GM18502 (cell line): ENCODE results near the gene ABCA13.

Experiments used
- ATAC-seq: cut with Tn5 transposase; IDR thresholded peaks from one replicate; pipeline ENCODE4 v1.9.1; 2021; ENCODE audit warnings: mild to moderate bottlenecking; ENCODE audit not compliant: unreplicated experiment, poor library complexity

The ABCA13 gene

DNA sequence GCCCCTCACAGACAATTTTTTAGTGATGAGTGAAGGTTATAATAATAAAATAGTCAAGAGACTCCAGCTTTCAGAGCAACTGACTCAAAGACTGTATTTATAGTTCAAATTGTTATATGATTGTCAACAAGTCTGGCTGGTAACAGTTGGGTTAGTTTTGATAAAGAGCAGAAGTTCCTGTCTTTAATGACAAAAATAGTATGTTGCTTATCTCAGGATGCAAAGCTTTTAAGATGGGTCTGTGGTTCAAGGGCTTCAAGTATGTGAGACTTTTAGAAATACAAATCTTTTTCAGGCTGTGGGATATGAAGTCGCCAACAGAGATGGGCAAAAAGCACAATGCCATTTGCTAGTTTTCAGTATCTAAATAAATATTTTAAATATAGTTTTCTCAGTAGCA is 118.4 kb downstream of the ABCA13 start:
- ATAC-seq = no peak

- no peak for ATAC-seq
Observed at GRCh38 chr7:48292949-48293348, 121.7 kb downstream of the ABCA13 start.

DNA sequence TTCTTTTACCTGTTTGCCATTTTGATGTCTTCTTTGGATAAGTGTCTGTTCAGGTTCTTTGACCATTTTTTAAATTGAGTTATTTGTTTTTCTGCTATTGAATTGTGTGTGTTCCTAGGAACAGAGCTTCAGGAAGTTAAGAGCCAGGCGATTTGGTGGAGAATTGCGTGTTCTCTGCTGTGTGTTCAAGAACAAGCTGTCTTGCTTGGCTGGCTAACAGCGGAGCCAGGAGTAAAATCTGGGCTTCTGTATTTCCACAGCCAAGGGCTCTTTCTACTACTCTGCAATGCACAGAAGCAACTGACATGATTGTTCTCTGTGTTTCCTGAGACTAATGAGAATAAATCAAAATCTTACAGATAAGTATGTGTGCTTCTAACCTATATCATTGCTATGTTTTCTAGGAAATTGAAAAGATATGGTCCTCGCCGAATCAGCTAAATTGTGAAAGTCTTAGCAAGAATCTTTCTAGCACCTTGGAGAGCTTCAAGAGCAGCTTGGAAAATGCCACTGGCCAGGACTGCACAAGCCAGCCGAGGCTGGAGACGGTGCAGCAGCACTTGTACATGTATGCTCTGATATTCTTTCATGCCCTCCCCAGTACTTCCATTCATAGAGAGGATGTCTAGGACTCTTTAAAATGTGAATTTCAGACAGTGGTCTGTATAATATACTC is 124.2 kb downstream of the ABCA13 start:
- ATAC-seq = no peak

DNA sequence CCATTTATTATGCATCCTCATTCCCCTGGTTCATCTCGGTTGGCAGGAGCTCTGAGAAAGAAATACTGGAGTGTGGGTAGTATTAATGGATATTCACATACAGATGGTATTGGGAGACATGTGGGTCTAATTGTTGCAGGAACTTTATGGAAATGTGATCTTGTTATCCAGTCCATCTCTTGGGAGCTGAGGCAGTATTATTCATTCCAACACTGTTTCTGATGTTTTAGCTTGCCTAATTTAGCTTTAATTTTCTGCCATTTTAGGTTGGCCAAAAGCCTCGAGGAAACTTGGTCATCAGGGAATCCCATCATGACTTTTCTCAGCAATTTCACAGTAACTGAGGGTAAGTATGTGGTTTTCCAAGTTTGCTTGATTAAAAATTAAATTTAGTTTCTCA is 125.7 kb downstream of the ABCA13 start:
- ATAC-seq = no peak

DNA sequence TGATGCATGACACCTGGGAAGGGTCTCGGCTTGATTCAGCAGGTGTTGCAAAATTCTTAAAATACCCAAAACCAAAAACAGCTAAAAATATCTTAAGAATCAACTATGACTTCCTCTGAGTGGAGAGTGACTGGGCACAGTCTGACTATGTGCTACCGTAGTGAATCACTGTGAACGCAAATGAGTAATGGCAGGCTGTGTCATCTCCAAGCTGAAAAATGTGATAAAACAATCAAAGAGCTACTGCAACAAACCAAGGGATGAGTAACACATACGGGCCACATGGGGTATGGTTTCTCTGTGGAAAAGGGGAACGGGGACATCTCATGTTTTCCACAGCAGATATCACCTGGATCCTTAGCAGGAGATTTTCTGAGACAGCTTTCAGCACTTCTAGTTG is 127.5 kb downstream of the ABCA13 start:
- peak; percentile 90 for ATAC-seq

- ATAC-seq = peak; percentile 86
Observed at GRCh38 chr7:48299580-48300169, 128.4 kb downstream of the ABCA13 start.

- ATAC-seq = no peak
Observed at GRCh38 chr7:48300301-48300700, 129.0 kb downstream of the ABCA13 start.

- no peak for ATAC-seq
Observed at GRCh38 chr7:48301201-48301600, 129.9 kb downstream of the ABCA13 start.

DNA sequence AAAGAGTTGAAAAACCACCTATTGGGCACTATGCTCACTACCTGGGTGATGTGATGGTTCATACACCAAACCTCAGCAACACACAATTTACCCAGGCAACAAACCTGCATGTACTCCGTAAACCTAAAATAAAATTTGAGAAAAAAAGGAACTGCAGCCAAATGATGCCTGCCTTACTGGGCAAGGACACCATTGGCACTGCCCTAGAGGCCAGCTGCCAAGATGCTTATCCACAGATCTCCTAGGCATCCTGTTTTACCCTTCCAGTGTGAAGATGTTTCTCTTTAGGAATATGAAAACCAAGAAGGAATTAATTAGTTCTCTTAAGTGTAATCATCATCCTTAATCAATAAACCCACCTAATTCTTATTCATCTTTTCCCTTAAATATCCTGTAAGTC is 133.4 kb downstream of the ABCA13 start:
- no peak for ATAC-seq

DNA sequence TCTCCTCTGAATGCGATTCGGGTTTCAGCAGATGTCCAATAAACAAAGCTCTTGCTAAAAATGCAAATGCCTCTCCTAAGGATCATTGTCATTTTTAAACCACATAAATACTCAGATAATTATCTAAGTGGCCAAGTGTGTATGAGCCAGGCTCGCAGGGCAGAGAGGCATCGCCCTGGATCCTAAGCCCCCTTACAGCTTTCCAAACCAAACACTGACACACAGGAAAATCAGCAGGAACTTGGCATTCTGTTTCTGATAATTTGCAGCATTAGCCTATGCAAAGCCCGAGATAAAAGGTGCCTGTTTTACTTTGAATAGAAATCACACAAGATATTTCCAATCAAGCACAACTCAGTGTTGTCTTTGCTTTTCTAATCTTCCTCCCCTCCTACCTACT is 134.4 kb downstream of the ABCA13 start:
- ATAC-seq = no peak

- no peak for ATAC-seq
Observed at GRCh38 chr7:48307041-48307714, 135.9 kb downstream of the ABCA13 start.

DNA sequence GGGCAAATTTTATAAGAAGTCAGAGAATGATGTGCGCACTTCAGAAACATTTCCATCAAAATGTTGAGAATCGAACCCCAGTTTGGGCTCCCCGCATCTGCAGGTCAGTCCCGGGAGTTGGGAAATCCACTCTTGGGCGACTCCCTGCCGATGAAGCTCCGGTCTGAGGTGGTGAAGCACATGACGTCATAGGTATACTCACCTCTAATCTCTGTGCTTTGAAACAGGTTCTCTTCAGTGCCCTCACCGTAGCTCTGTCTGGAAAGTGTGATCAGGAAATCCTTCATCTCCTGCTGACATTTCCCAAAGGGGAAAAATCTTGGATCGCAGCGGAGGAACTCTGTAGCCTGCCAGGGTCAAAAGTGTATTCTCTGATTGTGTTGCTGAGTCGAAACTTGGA is 138.5 kb downstream of the ABCA13 start:
- no peak for ATAC-seq

DNA sequence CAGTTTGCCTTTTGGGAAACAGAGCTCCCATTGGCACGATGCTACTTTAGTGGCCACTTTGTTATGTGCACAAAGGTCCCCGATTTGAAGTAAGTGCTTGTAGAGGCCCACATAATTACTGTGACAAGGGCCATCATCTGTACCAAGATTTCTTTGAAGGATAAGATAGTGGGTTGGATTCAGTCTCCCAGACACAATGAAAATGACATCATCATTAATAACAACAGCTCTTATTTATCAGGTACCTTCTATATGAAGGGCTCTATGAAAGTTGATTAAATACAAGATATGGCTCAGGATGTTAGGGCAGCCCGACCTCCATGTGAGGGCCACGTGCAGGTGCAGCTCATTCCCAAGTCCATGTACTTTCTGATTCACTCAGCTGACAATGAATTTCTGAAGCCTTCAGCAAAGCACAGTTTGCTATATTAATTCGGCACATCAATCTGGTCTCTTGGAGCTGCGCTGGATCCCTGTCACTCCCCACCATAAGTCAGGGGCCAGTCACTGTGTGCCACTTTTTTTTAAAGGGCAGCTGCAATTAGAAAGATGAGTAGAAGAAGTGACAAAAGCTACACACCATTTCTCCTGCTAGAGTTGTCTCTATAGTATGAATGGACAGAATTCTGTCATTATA is 140.3 kb downstream of the ABCA13 start:
- no peak for ATAC-seq

DNA sequence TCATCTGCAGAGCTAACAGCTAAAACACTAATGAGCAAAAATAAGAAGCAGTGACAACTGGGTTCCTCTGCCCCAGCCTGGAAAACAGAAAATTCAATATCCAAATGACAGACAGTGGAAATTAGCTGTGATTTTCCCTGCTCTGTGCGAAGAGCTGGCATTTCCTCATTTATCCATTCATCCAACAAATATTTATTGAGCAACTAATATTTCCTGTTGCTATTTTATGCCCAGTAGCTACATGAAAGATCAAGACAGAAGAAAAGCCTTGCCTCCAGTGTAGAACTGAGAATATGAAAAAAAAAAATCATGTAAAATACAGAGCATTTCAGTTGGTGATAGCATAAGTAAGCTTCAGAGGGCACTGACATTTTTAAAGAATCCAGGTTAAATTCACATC is 140.9 kb downstream of the ABCA13 start:
- ATAC-seq = no peak

- ATAC-seq = no peak
Observed at GRCh38 chr7:48316768-48317167, 145.5 kb downstream of the ABCA13 start.

DNA sequence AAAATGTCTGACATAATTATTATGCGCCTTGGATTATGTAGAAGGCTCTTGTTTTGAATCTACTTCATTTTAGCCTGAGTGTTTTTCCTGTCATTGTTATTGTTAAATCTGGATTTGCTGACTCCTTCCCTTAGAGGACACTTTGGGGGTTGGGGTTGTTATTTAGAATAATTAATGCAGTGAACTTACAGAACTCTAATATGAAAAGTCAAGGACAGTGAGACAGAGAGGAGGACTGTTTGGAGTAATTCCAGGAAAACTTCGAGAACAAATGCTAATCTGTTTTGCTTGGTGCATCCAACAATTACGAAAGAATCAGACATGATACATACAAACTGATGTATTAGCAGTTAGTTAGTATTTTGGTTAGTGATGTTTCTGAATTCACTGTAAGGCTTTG is 146.1 kb downstream of the ABCA13 start:
- ATAC-seq = no peak

DNA sequence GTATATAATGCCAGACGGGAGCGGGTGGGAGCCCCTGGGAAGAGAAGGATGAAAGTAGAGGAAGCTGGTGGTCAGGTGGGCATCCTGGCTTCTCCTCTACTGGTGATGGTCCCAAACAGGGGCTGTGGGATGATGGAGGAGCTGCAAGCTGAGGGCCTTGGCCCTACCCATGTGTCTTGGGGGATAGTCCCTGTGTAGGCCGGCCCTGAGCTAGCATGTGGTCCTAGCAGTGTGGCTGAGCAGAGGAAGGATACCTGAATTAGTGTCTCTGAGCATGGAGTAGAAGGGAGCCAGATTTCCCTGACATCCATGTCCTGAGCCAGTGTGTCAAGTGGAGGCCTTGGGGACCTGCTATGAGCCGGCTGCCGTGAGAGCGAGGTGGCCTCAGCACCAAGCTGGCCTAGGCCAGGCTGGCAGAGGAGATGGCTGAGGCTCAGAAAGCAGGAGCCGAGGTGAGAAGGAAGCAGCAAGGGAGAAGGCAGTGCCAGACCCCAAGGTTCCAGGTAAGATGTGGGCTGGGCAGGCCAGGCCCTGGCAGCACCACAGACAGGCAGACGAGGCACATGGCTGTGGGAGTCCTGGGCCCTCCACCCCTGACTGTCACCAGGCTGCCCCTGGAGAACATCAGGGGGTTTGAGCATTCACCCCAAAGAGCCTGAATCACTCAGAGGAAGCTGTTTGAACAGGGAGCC is 150.2 kb downstream of the ABCA13 start:
- no peak for ATAC-seq

DNA sequence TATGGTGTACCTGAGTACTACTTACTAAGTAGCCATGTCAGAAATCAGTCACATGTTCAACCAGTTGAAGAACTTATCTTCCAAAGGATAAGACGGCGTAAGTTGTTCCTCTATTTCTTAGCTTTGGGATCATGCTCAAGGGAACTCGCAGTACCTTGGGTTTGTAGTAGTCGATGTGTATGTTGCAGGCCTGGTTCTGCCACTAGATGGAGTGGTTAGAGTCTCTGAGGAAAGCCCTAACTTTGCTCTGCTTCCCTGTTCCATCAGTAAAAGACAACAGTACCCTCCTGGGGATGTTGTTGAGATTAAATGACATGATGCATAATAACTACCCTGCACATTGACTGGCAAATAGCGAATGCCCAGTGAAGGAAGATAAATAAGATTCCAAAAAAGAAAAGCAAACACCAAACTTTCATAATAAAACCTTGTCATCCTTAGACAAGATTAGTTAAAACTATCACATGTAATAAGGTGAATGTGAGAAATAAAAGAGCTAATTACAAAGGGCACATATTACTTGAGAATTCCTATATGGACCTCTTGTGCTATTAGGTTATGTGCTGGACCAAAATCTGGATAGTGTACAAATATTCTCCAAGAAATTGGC is 165.9 kb downstream of the ABCA13 start:
- peak; percentile 65 for ATAC-seq

DNA sequence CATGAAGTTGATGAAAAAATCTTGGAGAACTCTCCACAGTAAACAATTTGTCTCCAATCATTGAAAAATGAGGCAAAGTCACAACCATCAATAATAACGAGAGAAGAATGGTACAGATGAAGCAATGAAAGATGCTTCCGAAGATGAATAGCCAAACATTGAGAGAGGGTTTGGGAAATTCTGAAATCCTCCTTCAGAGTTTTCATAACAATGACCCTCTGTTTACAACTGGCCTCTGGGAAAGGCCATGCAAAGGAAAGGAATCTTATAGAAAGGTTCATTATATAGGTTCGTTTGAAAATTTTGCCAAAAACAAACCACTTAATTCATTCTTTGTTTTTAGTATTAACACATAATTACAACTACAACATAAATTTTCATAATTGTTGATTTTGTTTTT is 166.5 kb downstream of the ABCA13 start:
- no peak for ATAC-seq

- ATAC-seq = no peak
Observed at GRCh38 chr7:48347230-48347825, 176.1 kb downstream of the ABCA13 start.
